Measurements from ENCODE around the gene PRKN. TPM values are rescaled to one million over a fixed set of nuclear protein-coding genes. Genes with fewer than 3 reads are reported as not detected.

The PRKN gene
- total RNA-seq, 1 donor from 2014 or later, result 1.2 TPM

DNA sequence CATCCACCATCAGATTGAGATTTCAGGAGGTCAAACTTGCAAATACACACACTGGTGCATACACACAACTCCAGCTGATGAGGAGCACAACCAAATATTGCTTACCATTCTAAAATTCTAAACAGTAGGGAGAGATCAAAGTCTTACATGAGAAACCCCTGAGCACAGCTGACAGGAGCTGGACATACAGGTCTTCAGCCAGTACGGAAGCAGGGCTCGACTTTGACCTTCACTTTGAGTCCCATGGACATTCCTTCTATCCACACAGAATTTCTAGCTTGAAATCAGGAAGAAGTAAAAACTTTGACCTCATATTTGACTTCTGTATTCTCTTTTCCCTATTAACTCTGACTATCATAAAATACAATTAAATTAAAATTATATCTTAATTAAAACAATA is 90.2 kb downstream of the PRKN start:
- TF ChIP-seq, protein P1, sequence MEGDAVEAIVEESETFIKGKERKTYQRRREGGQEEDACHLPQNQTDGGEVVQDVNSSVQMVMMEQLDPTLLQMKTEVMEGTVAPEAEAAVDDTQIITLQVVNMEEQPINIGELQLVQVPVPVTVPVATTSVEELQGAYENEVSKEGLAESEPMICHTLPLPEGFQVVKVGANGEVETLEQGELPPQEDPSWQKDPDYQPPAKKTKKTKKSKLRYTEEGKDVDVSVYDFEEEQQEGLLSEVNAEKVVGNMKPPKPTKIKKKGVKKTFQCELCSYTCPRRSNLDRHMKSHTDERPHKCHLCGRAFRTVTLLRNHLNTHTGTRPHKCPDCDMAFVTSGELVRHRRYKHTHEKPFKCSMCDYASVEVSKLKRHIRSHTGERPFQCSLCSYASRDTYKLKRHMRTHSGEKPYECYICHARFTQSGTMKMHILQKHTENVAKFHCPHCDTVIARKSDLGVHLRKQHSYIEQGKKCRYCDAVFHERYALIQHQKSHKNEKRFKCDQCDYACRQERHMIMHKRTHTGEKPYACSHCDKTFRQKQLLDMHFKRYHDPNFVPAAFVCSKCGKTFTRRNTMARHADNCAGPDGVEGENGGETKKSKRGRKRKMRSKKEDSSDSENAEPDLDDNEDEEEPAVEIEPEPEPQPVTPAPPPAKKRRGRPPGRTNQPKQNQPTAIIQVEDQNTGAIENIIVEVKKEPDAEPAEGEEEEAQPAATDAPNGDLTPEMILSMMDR (IDR thresholded peaks at IDR 0.05; ENCODE audit: insufficient read depth, low read length, poor library complexity, severe bottlenecking), result no peak
- DNase-seq (ENCODE audit: low read depth), result no peak
- Histone ChIP-seq H3K36me3 (ENCODE audit: control insufficient read depth, insufficient read depth, low read length) (no peaks in the 10 kb centered on the region), H3K4me3 (ENCODE audit: low read depth, low read length) (no peak overlapping the region), H3K27me3 (ENCODE audit: control insufficient read depth, insufficient read depth, low read length) (no peaks in the 10 kb centered on the region)

DNA sequence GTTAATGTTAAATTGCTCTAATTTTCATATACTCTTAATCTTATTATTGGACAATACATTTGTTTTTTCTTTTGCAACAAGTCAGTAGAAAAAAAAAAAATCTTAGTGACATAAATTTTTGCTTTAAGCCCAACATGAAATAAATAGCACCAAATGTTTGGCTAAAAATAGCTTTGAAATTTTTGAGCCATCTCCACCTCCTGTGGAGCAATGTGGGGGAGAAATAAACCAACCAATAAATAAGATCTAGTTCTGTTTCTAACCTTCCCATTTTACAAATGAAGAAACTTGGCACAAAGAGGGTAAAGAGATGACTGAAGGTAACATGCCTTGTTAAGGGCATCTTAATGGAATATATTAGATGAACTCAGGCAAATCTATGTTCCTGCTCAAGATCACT is 91.4 kb downstream of the PRKN start:
- H3K4me3 ChIP-seq (ENCODE audit: low read depth, low read length), result no peak overlapping the region
- H3K27me3 ChIP-seq (ENCODE audit: control insufficient read depth, insufficient read depth, low read length), result no peaks in the 10 kb centered on the region
- TF ChIP-seq, protein P1 (IDR thresholded peaks at IDR 0.05; ENCODE audit: insufficient read depth, low read length, poor library complexity, severe bottlenecking), result no peak
- DNase-seq (ENCODE audit: low read depth), result no peak
- H3K36me3 ChIP-seq (ENCODE audit: control insufficient read depth, insufficient read depth, low read length), result no peaks in the 10 kb centered on the region

DNA sequence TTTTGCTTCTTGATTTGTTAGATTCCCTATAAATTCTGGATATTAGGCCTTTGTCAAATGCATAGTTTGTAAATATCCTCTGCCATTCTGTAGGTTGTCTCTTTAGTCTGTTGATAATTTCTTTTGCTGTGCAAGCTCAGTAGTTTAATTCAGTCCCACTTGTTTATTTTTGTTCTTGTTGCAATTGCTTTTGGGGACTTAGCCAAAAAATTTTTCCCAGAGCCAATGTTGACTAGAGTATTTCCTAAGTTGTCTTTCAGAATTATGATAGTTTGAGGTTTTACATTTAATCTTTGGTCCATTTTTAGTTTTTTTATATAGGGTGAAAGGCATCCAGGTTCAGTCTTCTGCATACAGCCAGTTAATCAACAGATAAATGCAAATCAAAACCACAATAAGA is 96.0 kb downstream of the PRKN start:
- H3K27me3 ChIP-seq (ENCODE audit: control insufficient read depth, insufficient read depth, low read length), result no peaks in the 10 kb centered on the region
- no peak overlapping the region for H3K4me3 ChIP-seq (ENCODE audit: low read depth, low read length)
- TF ChIP-seq, protein P1 (IDR thresholded peaks at IDR 0.05; ENCODE audit: insufficient read depth, low read length, poor library complexity, severe bottlenecking), result no peak
- H3K36me3 ChIP-seq (ENCODE audit: control insufficient read depth, insufficient read depth, low read length), result no peaks in the 10 kb centered on the region
- DNase-seq (ENCODE audit: low read depth), result no peak

DNA sequence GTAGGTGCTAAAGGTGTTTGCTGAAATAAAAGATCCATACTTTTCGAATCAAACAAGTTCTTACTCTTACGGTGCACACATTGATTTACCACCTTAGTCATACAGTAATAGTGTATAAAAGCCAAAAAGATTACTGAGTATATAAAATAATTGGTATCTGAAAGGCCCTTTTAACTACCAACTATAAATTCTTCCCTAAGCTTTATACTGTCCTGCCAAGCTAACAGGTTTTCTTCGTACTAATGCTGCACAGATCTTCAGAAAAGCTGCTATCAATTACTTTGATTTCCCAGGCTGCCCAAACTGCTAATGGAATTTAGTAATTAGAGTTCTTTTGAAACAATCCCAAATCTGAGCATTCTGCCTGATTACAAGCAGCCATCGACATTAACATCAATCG is 97.5 kb downstream of the PRKN start:
- Histone ChIP-seq H3K36me3 (ENCODE audit: control insufficient read depth, insufficient read depth, low read length) (no peaks in the 10 kb centered on the region), H3K4me3 (ENCODE audit: low read depth, low read length) (no peak overlapping the region), H3K27me3 (ENCODE audit: control insufficient read depth, insufficient read depth, low read length) (no peaks in the 10 kb centered on the region)
- TF ChIP-seq, protein P1 (IDR thresholded peaks at IDR 0.05; ENCODE audit: insufficient read depth, low read length, poor library complexity, severe bottlenecking), result no peak
- DNase-seq (ENCODE audit: low read depth), result no peak

DNA sequence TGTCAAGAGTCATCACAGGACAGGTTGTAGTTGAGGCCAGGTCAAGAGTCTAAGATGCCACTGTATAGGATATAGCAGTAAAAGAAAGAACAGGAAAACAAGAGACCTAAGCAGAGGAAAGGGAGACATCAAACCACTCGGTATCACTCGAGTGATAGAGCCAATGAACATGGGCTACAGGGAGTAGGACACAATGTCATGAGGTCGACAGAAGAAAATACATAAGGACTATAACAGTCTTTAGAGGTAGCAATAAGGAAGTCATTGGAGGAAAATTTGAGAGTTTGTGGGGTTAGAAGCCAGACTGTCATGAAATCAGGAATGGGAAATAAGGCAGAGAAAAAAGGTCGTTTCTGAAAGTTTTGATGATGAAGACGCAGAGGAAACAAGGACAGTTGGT is 99.7 kb downstream of the PRKN start:
- H3K36me3 ChIP-seq (ENCODE audit: control insufficient read depth, insufficient read depth, low read length), result no peaks in the 10 kb centered on the region
- no peak for DNase-seq (ENCODE audit: low read depth)
- TF ChIP-seq, protein P1 (IDR thresholded peaks at IDR 0.05; ENCODE audit: insufficient read depth, low read length, poor library complexity, severe bottlenecking), result no peak
- H3K27me3 ChIP-seq (ENCODE audit: control insufficient read depth, insufficient read depth, low read length), result no peaks in the 10 kb centered on the region
- no peak overlapping the region for H3K4me3 ChIP-seq (ENCODE audit: low read depth, low read length)

DNA sequence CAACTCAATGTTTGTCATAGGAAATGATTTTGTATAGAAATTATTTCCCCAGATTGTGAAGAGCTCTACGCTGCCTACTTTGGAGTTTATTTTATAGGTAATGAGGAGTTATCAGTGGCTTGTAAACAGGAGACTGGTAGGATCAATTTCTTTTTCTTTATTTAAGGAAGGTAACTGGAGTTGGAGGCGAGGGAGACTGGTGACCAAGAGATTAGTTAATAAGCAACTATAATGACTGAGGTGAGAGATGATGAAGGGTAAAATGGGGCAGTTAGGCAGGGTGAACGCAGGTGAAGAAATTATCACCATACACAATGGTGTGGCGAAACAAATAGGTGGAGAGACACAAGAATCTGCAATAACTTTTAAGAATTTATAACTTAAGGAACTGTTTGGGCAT is 100.2 kb downstream of the PRKN start:
- no peak overlapping the region for H3K4me3 ChIP-seq (ENCODE audit: low read depth, low read length)
- H3K36me3 ChIP-seq (ENCODE audit: control insufficient read depth, insufficient read depth, low read length), result no peaks in the 10 kb centered on the region
- H3K27me3 ChIP-seq (ENCODE audit: control insufficient read depth, insufficient read depth, low read length), result no peaks in the 10 kb centered on the region
- TF ChIP-seq, protein P1 (IDR thresholded peaks at IDR 0.05; ENCODE audit: insufficient read depth, low read length, poor library complexity, severe bottlenecking), result no peak
- no peak for DNase-seq (ENCODE audit: low read depth)

Measured in kidney epithelial cell (primary cell).